Coronary artery (tissue), 2 donors: ENCODE results near the gene RARG.

Experiments used
- DNase-seq: peaks from one replicate; pipeline ENCODE4 v3.0.0-alpha.2; 2017; ENCODE audit warnings: low spot score
- H3K27ac ChIP-seq, 2 donors: fragments of 200-600 bp; sonication (generic); one replicate each; pipeline ENCODE4 v1.5.1; 2016 to 2019
- H3K4me3 ChIP-seq: fragments of 200-600 bp; sonication (generic); 2 replicates; pipeline ENCODE4 v1.5.1; 2016; ENCODE audit warnings: mild to moderate bottlenecking, moderate library complexity
- TF ChIP-seq, protein P1 (sequence below): fragments of 200-600 bp; sonication (generic); IDR thresholded peaks from one replicate; pipeline ENCODE4 v1.5.1; 2019; ENCODE audit warnings: antibody characterized with exemption

Gene RARG

DNA sequence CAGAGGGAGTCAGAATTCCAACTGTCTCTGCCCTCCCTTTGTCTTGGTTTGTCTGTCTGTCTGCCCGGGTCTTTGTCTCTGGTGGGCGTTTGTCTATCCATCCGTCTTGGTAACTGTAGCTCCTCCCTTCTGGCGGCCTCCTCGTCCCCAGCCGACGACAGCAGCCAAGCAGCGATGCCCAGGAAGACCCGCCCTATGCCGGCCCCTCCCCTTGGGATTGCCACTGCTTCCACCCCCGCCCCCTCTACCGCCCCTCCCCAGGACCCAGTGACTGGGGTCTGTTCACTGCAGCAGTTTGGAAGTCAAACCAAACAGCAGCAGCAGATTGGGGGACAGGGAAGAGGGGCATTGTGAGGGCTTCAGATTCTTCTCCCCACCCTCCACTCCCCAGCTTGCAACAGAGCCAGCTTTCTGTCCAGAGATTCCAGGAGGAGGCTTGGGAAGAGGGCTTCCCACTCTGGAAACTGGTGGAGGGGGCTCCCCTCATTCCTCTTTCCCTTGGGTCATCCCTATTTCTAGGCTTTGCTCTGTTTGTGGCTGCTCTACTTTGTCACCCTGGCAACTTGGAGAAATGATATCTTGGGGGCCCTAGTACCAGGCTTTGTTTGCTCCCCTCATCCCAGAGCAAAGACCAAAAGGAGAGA lies 2.4 kb upstream of the RARG start:
- peak overlapping the region; percentile 80 to 95 for H3K27ac ChIP-seq
- no peak for DNase-seq
- peak overlapping the region; percentile 89 for H3K4me3 ChIP-seq
- TF ChIP-seq, protein P1, sequence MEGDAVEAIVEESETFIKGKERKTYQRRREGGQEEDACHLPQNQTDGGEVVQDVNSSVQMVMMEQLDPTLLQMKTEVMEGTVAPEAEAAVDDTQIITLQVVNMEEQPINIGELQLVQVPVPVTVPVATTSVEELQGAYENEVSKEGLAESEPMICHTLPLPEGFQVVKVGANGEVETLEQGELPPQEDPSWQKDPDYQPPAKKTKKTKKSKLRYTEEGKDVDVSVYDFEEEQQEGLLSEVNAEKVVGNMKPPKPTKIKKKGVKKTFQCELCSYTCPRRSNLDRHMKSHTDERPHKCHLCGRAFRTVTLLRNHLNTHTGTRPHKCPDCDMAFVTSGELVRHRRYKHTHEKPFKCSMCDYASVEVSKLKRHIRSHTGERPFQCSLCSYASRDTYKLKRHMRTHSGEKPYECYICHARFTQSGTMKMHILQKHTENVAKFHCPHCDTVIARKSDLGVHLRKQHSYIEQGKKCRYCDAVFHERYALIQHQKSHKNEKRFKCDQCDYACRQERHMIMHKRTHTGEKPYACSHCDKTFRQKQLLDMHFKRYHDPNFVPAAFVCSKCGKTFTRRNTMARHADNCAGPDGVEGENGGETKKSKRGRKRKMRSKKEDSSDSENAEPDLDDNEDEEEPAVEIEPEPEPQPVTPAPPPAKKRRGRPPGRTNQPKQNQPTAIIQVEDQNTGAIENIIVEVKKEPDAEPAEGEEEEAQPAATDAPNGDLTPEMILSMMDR, result no peak

DNA sequence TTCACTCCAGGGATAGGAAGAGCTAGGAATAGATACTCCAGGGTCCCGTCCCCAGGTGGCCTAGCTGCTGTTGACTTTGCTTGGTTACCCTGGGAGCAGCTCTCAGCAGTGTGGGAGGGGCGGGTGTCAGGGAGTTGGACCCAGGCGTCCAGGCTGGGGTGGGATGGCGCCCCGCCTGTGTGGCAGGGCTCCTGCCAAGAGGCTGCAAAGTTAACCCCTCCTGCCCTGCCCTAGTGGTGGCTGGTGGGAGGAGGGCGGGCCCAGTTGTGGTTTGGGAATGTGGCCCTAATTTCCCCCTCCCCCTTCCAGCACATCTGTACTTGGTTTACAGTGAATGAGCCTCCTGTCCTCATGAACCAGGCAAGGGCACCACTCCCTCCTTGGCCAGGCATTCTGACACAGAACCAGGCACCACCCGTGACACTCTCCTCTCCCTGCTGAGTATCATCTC lies 1.7 kb upstream of the RARG start:
- TF ChIP-seq, protein P1, result no peak
- H3K4me3 ChIP-seq, result peak overlapping the region; percentile 89
- no peak for DNase-seq
- peak overlapping the region; percentile 80 to 95 for H3K27ac ChIP-seq

DNA sequence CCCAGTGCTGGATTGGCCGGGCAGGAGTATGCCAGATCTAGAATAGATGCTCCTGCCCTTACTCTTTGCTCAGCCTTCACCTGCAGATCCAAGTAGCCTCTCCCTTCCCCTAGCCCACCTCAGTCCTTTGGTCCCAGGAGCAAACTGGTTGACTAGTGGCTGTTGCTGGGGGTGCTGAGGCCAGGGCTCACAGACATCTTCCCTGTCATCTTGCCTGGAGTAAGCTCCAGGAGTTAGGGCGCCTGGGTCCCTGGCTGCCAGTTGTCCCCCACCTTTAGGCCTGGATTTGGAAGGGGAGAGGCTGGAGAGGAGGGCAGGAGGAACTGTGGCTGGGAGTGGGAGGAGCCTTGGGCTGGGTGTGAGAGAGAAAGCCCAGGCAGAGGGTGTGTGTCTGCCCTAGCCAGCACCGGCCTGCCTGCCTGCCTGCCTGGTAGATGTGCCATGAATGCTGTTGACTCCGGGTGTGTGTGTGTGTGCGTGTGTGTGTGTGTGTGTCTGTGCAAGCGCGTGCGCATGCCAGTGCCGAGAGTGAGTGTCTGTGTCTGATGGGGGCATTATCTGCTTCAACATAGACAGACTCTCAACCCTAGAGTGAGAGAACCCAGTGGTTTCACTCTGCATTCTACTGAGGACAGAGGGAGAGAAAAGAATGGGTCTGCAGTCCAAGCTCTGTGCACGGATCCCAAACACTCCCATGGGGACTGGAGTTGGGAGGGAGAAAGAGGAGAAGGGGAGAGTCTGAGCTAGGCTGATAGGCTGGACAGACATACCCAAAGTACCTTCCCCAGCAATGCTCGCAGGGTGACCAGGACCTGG lies 845 bp upstream of the RARG start:
- Histone ChIP-seq H3K4me3 (peak overlapping the region; percentile 89), H3K27ac (peak overlapping the region; percentile 80 to 95)
- DNase-seq, result no peak
- TF ChIP-seq, protein P1, result no peak

DNA sequence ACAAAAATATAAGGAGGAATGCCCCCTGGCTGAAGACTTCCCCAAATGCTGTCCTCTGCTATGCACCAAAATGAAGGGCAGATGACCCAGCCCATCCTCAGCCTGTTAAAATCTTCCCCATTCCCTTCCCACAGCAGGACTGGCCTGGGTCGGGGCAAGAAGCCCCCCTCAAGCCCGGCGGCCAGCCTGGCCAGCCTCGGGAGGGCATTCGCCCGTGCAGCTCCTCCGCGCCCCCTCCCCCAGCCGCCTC lies 413 bp downstream of the RARG start:
- DNase-seq, result no peak
- peak overlapping the region; percentile 80 to 95 for H3K27ac ChIP-seq
- H3K4me3 ChIP-seq, result peak overlapping the region; percentile 89
- TF ChIP-seq, protein P1, result no peak

DNA sequence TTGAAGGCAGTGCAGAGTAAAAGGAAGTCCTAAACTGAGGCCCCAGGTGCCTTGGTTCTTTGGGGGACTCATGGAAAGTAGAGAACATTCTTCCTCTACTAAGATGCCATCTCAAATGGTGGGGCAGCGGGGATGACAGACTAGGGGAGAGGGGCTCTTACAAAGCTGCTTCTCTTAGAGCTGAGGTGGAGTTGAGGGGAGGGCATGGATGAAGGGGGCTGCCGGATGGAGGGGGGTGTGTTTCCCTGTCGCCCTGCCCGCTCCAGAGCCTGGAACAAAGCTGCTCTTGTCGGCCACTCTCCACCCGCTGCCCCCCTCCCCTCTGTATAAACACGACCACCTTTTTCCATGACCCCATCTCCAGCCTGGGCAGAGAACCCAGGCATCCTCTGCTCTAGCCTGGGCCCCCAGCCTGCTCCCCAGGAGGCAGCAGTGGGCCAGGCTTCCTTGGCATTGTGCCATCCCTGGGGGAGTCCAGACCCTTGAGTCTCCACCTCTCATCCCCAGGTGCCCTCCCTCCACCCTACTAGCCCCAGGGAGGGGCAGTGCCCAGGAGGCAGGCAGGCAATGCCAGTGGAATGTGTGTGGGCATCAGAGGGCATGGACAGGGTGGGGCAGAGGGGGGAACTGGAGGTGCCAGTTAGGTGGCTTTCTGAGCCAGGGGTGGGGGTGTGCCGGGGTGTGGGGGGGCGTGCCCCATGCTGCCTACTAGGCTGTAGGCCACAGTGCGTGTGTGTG lies 1.7 kb downstream of the RARG start:
- TF ChIP-seq, protein P1, result no peak
- DNase-seq, result peak; percentile 62
- H3K27ac ChIP-seq, result peak overlapping the region; percentile 60 to 95
- peak overlapping the region; percentile 89 for H3K4me3 ChIP-seq

DNA sequence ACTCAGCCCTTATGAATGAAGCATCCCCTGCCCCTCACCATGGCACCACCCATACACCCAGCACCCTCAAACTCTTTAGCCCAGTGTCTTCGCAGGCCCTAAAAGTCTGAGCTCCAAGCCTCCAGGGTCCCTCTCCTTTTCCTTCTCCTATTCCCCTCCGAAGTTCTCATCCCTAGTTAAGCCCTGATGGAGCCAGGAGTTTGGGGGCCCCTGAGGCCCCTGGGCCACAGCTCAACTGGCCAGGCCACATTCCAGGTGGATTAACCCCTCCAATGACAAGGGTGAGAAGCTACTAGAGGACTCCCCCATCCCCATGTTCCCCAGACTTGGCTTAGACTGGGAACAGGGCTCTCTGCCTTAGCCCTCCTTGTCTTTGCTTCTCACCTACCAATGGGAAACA lies 2.6 kb downstream of the RARG start:
- no peak for DNase-seq
- TF ChIP-seq, protein P1, result no peak
- Histone ChIP-seq H3K4me3 (peak overlapping the region; percentile 89), H3K27ac (peak overlapping the region; percentile 19 to 95)
